GM19438 (cell line): ENCODE measurements around the gene PARP15.
A peak's percentile ranks its signal among the peaks of the same experiment; 100 is the strongest.

ENCODE experiments used
- ATAC-seq: cut with Tn5 transposase; IDR thresholded peaks from one replicate; pipeline ENCODE4 v1.9.1; 2021; ENCODE audit warnings: low read depth; ENCODE audit not compliant: unreplicated experiment

Gene PARP15

GRCh38 chr3:122568755-122569154 is 8.7 kb upstream of the PARP15 start:
- no peak for ATAC-seq

DNA sequence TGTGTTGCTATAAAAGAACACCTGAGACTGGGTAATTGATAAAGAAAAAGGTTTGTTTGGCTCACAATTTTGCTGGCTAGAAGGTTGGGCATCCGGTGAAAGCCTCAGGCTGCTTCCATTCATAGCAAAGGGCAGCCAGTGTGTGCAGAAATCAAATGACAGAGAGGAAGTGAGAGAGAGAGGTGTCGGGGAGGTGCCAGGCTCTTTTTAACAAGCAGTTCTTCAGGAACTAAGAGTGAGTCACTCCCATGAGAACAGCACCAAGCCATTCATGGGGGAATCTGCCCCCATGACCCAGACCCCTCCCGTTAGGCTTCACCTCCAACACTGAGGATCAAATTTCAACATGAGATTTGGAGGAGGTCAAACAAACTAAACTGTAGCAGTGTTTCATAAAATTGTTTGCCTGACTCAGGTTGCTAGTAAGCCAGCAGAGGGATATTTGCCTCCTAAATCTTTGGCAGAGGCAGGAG is 4.5 kb upstream of the PARP15 start:
- no peak for ATAC-seq

DNA sequence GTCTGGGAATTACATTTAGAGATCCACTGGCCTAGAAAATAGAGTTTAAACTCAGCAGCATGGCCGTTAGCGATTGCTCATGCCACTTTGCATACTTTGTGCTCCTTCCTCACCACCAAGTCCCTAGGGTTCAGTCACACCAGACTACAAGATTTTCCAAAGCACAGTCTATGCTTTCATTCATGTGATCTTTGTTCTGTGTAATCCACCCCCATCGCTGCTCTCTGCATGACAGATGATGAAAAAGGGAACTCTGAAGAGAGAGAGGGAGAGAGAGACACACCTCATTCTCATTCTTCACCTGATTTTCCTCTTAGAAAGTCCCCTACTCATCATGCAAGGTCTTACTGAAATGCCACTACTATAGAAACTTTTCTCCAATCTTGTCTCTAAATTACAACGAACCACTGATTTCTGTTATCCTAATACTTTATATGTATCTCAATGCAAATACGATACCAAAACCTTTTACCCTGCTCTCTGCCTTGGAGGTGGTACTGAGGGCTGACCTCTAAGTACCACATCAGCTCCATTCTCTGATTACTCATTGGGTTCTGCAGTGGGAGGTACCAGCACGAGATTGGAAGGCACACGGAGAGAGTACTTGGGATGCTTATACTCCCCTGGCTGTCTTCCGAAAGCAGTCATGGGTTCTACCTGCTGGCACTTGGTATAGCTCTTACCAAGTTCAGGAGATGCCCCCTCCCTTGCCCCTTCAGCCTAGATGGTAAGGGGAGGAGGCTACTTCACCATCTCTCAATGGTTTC is 1.1 kb upstream of the PARP15 start:
- ATAC-seq, result peak; percentile 82

DNA sequence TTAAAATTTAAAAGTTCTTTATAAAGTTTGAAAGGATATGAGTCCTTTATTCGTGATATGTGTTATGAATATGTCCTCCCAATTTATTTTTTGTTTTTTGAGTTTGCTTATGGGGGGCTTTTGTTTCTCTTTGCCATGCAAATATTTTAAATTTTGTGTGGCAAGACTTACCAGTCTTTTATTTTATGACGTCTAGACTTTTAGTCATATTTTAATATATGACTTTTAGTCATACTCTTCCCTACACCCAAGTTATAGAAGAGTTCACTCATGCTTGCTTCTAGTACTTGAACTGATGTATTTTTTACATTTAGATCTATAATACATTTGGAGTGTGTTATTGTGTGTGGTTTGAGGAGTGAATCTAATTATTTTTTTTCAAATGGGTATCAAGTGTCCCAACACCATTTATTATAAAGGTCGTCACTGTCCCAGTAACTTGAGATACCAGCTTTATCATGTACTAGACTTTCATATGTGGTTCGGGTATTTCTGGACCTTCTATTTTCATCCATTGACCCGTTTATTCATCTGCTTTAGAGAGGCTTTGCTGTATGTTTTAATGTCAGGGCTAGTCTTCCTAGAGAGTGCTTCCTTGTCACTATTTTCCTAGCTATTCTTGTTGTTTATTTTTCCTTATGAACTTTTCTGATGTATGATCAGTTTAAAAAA is 755 bp downstream of the PARP15 start:
- no peak for ATAC-seq

GRCh38 chr3:122580470-122580869 is 3.0 kb downstream of the PARP15 start:
- ATAC-seq, result no peak

DNA sequence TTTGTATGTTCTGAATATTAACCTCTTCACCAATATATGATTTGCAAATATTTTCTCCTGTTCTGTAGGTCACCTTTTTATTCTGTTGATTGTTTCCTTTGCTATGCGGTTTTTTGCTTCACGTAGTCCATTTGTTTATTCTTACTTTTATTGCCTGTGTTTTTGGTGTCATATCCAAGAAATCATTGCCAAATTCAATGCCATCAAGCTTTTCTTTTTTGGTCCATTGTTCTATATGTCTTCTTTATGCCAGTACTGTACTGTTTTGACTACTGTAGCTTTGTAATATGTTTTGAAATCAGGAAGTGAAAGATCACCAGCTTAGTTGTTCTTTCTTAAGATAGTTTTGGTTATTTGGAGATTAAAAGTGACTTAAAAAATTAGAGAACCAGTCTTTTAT is 4.2 kb downstream of the PARP15 start:
- ATAC-seq, result no peak

- ATAC-seq, result no peak
Measured at GRCh38 chr3:122582390-122582789, 4.9 kb downstream of the PARP15 start.

GRCh38 chr3:122586098-122586497 is 8.6 kb downstream of the PARP15 start:
- ATAC-seq, result no peak

DNA sequence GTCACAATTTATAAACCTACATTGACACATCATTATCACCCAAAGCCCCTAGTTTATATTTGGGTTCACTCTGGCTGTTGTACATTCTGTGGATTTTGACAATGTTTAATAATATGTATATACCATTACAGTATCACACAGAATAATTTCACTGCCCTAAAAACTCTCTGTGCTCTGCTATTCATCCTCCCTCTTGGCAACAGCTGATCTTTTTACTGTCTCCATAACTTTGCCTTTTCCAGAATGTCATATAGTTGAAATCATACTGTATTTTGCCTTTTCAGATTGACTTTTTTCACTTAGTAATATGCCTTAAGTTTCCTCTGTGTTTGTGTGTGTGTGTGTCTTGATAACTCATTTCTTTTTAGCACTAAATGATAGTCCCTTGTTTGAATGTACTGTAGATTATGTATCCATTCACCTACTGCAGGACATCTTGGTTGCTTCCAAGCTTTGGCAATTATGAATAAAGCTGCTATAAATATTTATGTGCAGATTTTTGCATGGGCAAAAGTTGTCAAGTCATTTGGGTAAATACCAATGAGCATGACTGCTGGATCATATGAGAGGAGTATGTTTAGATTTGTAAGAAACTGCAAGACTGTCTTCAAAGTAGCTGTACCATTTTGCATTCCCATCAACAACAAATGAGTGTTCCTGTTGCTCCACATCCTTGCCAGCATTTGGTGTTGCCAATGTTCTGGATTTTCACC is 9.5 kb downstream of the PARP15 start:
- ATAC-seq, result no peak

DNA sequence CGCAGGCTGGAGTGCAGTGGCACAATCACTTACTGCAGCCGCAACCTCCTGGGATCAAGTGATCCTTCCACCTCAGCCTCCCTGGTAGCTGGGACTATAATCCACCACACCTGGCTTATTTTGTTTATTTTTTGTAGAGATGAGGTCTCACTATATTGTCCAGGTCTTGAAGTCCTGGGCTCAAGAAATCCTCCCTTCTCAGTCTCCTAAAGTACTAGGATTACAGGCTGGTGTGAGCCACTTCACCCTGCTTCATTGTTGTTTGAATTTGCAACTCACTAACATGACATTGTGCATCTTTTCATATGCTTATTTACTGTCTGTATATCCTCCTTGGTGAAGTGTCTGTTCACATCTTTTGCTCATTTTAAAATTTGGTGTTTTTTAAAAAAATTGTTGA is 10.1 kb downstream of the PARP15 start:
- ATAC-seq, result no peak

- ATAC-seq, result no peak
Measured at GRCh38 chr3:122589297-122589696, 11.8 kb downstream of the PARP15 start.

- ATAC-seq, result no peak
Measured at GRCh38 chr3:122590610-122591009, 13.2 kb downstream of the PARP15 start.

GRCh38 chr3:122594025-122594424 is 16.6 kb downstream of the PARP15 start:
- ATAC-seq, result no peak

- no peak for ATAC-seq
Measured at GRCh38 chr3:122598151-122598550, 20.7 kb downstream of the PARP15 start.

- ATAC-seq, result no peak
Measured at GRCh38 chr3:122598556-122598955, 21.1 kb downstream of the PARP15 start.

- no peak for ATAC-seq
Measured at GRCh38 chr3:122602011-122602710, 24.7 kb downstream of the PARP15 start.

DNA sequence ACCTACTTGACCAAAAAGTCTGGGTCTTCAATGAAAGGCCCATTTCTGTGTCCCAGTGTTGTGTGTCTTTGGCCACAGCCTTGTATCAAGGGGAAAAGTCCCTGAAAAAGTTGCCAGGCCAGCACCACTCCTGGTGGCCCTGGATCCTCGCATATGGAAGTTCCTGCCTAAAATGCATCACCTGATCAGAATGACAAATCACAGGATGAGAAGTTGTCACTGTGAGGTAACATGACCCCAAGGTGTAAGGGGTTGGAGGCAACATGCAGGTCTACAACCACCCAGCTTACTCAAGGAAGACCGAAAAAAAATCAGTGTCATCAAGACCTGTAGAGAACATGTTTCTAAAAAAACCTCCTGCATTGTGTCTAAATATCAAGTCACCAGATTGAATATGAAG is 25.6 kb downstream of the PARP15 start:
- ATAC-seq, result no peak

GRCh38 chr3:122606330-122606729 is 28.9 kb downstream of the PARP15 start:
- ATAC-seq, result no peak

DNA sequence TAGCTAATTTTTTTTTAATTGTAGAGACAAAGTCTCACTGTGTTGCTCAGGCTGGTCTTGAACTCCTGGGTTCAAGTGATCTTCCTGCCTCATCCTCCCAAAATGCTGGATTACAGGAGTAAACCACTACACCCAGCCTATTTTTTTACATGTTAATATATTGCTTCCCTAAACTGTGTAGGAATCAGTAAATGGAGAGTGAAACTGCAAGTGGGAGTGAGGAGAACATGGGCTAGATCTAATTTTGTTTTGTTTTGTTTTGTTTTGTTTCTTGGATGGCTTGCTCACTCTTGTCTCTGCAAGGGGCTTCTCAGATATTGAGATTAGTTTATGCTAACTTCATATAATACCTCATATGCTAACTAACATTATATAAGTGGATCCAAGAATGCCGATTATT is 31.5 kb downstream of the PARP15 start:
- ATAC-seq, result no peak

DNA sequence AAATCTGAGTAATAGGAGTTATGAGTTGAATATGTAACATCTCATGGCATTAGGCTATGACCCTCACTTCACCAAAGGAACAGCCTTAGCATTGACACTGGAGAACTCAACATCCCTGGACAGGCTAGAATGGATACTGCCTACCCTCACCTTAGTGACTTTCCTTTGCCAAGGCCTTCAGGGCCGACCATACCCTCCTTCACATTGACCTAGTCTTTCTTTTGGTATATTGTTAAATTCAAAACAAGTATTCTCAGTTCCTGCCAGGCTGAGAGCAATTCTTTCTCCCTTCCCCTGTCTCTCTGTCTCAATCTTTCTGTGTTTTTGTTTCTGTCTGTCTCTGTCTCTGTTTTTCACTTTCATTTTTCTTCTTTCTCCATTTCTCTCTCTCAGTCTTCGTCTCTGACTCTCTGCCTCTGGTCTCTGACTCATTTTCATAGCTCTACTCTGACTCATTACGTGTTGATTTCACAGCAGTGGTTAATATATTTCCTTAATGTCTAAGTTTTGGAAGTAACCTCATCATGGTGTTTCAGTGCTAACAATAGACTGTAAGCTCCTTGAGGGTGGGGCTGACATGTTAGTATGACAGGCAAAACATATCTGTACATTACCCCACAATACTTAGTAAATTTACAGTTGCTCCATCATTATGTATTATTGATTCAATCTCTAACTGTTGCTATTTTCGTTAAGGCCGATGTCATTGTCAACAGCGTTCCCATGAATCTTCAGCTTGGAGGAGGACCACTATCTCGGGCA is 32.5 kb downstream of the PARP15 start:
- peak; percentile 86 for ATAC-seq
